Left lung (tissue), 10 donors: ENCODE measurements around the gene ABTB1. TPM values are rescaled to one million over a fixed set of nuclear protein-coding genes. Genes with fewer than 3 reads are reported as not detected.

ENCODE experiments used
- ATAC-seq: fragments of 200-7000 bp; cut with Tn5 transposase; one replicate; pipeline ENCODE4 v1.9.1; 2020; ENCODE audit warnings: moderate library complexity
- DNase-seq, 4 donors: peaks; one replicate each; pipeline ENCODE4 v3.0.0-alpha.2; 2013 to 2020
- H3K27ac ChIP-seq, 2 donors: fragments of 200-600 bp; sonication (generic) in 1 of 2; one replicate each; pipeline versions ENCODE4 v1.5.0 to v1.8.0; 2020 to 2021
- H3K27me3 ChIP-seq, 2 donors: fragments of 200-600 bp; sonication (generic) in 1 of 2; one replicate each; pipeline versions ENCODE4 v1.5.0 to v1.8.0; 2020 to 2021
- H3K36me3 ChIP-seq, 2 donors: fragments of 200-600 bp; sonication (generic) in 1 of 2; one replicate each; pipeline versions ENCODE4 v1.5.0 to v1.8.0; 2020 to 2021
- H3K4me1 ChIP-seq, 2 donors: fragments of 200-600 bp; one replicate each; pipeline ENCODE4 v1.8.0; 2021
- H3K4me3 ChIP-seq, 2 donors: fragments of 200-600 bp; sonication (generic) in 1 of 2; one replicate each; pipeline versions ENCODE4 v1.5.0 to v1.8.0; 2020 to 2021; ENCODE audit warnings: mild to moderate bottlenecking in 1 of 2
- H3K9me3 ChIP-seq, 2 donors: fragments of 200-600 bp; sonication (generic) in 1 of 2; one replicate each; pipeline versions ENCODE4 v1.5.0 to v1.8.0; 2020 to 2021
- CTCF ChIP-seq, 2 donors: fragments of 200-600 bp; sonication (generic) in 1 of 2; IDR thresholded peaks; one replicate each; pipeline versions ENCODE4 v1.5.0 to v1.8.0; 2021; ENCODE audit warnings: antibody characterized with exemption in 2 of 2
- intact Hi-C, 2 donors: fragments of 100-400 bp; cut with DNase I; formaldehyde crosslinking; loops; one replicate each; pipeline versions ENCODE4 v1.11.2 to v1.14.2; 2022
- polyA plus RNA-seq, 6 donors: library from polyadenylated mRNA; unstranded; fragments of 120-200 nt; gene quantifications; one replicate each; pipeline ENCODE4 v1.2.1, GENCODE V29; 2013; ENCODE audit not compliant: insufficient read length in 6 of 6
- total RNA-seq, 2 donors: library from RNA; stranded (reverse); fragmentation: NEBNext Ultra II Directional; extraction: Animal tissue kit (Norgen Biotek cat#: 25700); gene quantifications; one replicate each; pipeline ENCODE4 v1.2.1, GENCODE V29; 2021
- donor health status: DM: no; HTN: yes; CAD: no.
- donor health status: DM: no; HTN: no; CAD: no.

Gene ABTB1
- total and polyA plus RNA-seq, 8 donors, result 20.2 to 56.1 (median 26.8) TPM

GRCh38 chr3:127698691-127699415, 26.1 kb downstream of the ABTB1 start:
- no peaks in the 10 kb centered on the region for H3K27me3 ChIP-seq
- no peak overlapping the region for H3K4me3 ChIP-seq
- TF ChIP-seq CTCF (IDR thresholded peaks at IDR 0.05), result no peak
- H3K36me3 ChIP-seq, result peaks cover 0 to 13% of the 10 kb centered on the region in 2 donors
- H3K4me1 ChIP-seq, result peaks cover 23 to 70% of the 10 kb centered on the region in 2 donors
- H3K27ac ChIP-seq, result peak overlapping the region; percentile 82 to 88
- intact Hi-C loops, result loop anchor here in 1 of 2 donors (10.0 kb wide), 1 partner anchor 126 kb away; the partner anchor contains the start of gene MGLL
- no peak for ATAC-seq
- no peaks in the 10 kb centered on the region for H3K9me3 ChIP-seq
- DNase-seq, result peak in 2 of 4 donors; percentile 50 to 79

GRCh38 chr3:127699416-127700300, 26.9 kb downstream of the ABTB1 start:
- Histone ChIP-seq H3K9me3 (no peaks in the 10 kb centered on the region), H3K4me3 (no peak overlapping the region), H3K27ac (peak overlapping the region in 1 of 2 donors; percentile 55), H3K4me1 (peaks cover 23 to 70% of the 10 kb centered on the region in 2 donors), H3K27me3 (no peaks in the 10 kb centered on the region), H3K36me3 (peaks cover 0 to 6% of the 10 kb centered on the region in 2 donors)
- DNase-seq (no peak), ATAC-seq (peak; percentile 6)
- TF ChIP-seq CTCF (IDR thresholded peaks at IDR 0.05), result no peak
- intact Hi-C loops, result loop anchor here in 1 of 2 donors (10.0 kb wide), 1 partner anchor 125 kb away; the partner anchor contains the start of gene MGLL

- DNase-seq (no peak), ATAC-seq (no peak)
- TF ChIP-seq CTCF (IDR thresholded peaks at IDR 0.05), result no peak
- Histone ChIP-seq H3K36me3 (peaks cover 0 to 3% of the 10 kb centered on the region in 2 donors), H3K9me3 (no peaks in the 10 kb centered on the region), H3K4me3 (no peak overlapping the region), H3K27ac (peak overlapping the region in 1 of 2 donors; percentile 55), H3K4me1 (peaks cover 23 to 70% of the 10 kb centered on the region in 2 donors), H3K27me3 (no peaks in the 10 kb centered on the region)
- intact Hi-C loops, result no loop called here
Observed at GRCh38 chr3:127700406-127700805, 27.7 kb downstream of the ABTB1 start.

- Histone ChIP-seq H3K9me3 (no peaks in the 10 kb centered on the region), H3K36me3 (peaks cover 0 to 11% of the 10 kb centered on the region in 2 donors), H3K27ac (peak overlapping the region in 1 of 2 donors; percentile 55), H3K4me3 (no peak overlapping the region), H3K4me1 (peaks cover 23 to 67% of the 10 kb centered on the region in 2 donors), H3K27me3 (no peaks in the 10 kb centered on the region)
- intact Hi-C loops, result no loop called here
- ATAC-seq (no peak), DNase-seq (peak in 1 of 4 donors; percentile 66)
- no peak for TF ChIP-seq CTCF (IDR thresholded peaks at IDR 0.05)
Observed at GRCh38 chr3:127701280-127701911, 28.6 kb downstream of the ABTB1 start.
